HG03469 (cell line): Measurements from ENCODE around the gene SELENON.

ENCODE experiments used
- ATAC-seq: cut with Tn5 transposase; IDR thresholded peaks from one replicate; pipeline ENCODE4 v1.9.1; 2021; ENCODE audit warnings: mild to moderate bottlenecking, moderate library complexity, moderate number of reproducible peaks; ENCODE audit not compliant: unreplicated experiment

Gene SELENON

DNA sequence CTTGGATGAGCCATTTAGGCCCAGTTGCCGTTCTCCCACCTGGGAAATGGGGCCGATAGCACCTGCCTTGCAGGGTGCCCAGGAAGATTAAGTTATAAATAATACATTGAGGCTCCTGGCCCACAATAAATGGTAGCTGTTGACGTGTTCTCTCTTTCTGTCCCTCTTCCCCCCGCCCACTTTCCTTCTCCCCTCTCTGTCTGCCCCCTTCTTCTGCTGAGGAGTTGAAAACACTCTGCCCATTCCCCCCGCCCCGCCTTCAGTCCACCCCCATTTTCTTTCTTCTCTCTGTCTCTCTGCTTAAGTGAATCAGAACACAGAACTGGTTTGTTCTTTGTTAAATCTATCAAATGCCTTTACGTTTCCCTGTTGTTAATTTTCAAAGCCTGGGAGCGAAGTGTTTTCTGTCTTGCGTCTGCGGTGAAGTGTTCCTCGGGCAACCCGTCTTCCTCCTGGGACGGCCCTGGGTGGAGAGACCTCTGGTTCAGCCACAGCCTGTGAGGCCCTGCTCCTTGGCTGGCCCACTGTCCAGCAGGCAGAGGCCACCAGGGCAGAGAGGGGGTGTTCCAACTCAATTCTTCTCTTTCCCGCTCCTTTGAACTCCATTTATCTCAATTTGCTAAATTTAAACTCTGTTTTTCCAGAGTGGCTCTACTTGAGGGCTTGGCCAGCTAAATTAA lies 29.3 kb upstream of the SELENON start:
- ATAC-seq = no peak

DNA sequence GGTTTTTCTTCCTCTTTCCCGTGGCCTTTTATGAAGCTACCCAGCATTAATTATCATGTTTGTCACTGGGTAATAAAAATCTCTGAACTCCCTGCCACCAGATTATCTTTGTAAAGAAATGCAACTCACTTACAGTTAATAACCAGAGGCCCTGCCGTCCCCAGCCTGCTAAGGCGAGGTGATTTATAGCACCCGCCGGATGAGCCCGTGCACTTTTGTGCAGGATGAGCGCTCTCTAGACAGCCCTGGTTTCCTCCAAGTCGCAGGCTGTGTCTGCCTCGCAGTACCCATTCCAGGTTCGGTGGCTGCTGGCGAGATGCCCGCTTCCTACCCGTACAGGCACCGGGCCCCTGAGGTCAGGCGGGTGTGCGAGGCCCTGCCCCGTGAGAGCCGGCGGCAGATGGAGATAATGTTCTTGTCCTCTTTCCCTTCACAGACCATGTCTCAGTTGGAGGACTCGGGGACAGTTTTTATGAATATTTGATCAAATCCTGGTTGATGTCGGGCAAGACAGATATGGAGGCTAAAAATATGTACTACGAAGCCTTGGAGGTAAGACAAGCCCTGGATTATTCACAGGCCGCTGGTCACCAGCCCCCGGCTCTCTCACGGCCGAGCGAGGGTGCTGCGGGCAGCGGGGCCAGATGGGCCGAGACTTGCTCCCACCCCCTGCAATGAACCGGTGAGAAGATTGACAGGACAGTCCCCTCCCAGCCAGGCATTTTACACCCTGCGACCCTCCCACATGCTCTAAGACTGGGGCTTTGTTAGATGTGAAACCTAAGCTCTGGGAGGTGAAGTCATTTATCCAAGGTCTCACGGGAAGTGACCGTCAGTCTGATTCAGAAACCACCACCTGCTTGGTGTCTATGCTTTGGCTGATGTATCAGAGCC lies 28.5 kb upstream of the SELENON start:
- no peak for ATAC-seq

DNA sequence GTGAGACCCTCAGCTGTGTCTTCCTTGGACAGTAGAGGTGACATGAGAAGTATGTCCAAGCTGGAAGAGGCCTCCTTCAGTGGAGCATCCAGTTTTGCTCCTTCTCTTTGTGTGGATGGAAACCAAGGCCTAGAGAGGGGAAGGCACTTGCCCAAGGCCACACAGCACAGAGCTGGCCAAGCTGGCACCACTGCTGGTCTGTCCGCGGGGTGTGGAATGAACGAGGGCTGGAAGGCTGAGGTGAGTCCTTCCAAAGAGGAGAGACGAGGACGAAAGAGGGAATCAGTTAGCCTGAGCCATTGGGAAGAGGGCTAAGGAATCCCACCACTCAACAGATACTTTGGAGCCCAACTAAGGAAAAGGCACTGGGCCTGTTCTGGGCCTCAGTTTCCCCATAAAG lies 27.8 kb upstream of the SELENON start:
- no peak for ATAC-seq

DNA sequence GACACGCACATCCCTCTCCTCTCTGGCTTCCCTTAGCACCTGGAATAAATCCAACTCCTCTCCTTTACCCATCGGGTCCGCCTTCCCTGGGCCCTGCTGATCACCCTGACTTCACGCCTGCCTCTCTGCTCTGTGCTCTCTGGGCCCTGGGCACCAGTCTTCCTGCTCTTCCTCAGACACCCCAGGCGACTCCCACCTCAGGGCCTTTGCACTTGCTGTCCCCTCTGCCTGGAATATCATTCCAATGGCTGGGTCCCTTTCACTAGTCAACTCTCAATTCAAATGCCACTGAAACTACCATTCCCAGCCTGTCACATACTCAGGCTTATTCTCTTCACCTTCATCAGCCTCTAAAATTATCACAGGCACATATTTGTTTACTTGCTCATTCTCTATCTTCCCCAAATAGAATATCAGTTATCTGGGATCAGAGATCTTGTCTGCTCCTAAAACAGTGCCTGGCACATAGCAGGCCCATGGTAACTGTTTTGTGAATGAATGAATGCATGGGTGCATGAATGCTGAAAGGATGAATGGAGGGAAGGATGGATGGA lies 27.2 kb upstream of the SELENON start:
- ATAC-seq = no peak

DNA sequence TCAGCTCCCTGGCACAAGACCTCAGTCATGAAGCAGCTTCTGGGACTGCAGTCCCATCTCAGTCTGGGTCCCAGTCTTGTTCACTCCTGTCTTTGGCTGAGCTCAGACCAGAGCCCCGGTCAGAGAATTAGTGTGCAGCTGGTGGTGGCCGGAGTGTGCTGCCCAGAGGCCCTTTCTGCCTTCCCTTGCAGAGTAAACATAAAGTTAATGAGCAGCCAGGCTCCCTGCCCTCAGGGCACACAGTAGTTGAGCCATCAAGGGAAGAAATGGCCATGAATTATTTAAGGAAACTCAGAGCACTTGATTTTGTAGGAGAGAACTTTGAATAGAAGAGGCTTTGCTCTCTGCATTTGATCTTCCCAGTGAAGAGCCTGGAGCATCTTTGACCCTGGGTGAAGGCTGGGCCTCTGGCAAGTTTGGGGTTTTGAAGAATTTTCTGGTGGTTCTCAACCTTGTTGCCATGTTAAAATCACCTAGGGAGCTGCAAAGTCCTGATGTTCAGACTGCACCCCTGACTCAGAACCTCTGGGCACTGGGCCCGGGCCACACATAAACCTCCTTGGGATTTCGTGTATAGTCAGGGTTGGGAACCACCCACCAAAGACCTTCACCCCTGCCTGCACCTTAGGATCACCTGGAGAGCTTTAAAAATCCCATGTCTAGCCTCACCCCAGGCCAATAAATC lies 26.4 kb upstream of the SELENON start:
- no peak for ATAC-seq

DNA sequence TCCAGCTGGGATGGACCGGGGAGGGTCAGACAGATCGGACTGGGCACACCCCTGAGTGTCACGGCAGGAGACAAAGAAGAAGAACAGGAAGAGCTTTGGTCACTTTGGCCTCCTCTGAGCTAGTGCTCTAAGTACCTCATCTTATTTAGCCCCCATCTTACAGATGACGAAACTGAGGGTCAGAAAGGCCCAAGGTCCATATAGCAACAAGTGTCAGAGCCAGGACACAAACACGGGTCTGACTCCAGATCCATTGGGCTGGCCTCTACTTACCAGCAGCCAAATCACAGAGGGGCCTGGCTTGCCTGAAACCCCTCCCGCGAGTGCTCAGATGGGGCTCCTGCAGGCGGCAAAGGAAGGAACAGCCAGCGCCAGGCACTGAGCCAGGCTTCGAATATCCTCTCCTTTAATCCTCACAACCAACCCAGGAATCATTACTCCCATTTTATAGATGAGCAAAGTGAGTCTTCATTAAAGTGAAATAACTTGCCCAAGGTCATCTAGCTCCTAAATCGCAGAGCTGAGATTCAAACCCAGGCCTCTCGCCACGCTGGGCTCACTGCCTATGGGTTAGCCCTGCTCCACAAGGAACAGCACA lies 25.7 kb upstream of the SELENON start:
- no peak for ATAC-seq

DNA sequence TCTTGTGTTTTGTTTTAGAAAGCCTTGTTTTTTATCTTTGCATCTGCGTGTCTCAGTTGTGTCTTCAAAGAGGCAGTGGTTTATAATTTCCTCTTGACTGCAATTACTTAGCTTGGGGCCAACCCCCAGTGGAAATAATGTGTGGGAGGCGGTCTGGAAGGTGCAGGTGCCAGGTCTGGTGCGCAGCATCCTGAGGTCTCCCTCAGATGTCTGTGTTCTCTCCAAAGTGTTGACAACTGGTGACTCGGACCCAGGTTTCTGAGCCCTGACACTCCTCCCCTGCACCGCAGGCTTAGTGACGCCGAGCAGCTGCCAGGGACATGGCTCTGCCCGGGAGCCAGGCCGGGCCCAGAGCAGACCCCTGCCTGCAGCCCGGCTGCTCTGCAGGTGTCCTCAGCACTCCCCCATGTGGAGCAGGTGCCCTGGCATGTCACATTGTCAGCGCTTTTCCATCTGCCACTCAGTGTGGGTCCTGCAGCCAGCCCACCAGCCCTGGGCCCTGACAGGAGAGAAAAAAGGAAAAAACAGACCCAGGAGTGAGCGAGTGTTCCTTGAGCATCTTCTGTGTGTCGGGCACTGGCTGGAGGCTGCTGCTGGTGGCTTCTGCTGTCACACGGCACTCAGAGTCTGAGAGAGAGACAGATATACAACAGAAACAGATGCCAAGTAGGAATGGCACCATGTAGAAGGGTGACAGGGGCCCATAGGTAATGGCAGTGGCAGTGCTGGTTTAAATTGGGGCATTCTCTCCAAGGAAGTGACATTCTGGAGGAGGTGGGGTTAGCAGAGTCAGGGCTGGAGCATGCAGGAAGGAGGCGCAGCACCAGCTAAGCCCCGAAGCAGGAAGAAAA lies 24.8 kb upstream of the SELENON start:
- no peak for ATAC-seq

DNA sequence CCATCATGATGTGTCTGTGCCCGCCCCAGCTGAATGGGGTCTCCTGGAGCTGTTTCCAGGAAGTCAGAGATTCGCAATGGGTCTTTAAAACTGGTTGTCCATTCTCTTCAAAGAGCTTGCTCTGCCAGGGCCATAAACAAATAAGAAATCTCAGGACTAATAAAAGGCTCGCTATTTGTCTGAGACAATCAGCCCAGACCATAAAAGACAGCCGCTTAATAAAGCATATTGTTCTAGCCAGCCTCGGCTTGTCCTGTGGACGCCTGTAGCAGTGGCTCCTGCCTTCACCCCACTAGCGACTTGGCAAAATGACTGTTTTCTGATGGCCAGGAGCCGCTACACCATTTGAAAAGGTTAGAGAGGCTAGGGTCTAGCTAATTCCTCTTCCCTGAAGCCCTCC lies 20.6 kb upstream of the SELENON start:
- no peak for ATAC-seq

DNA sequence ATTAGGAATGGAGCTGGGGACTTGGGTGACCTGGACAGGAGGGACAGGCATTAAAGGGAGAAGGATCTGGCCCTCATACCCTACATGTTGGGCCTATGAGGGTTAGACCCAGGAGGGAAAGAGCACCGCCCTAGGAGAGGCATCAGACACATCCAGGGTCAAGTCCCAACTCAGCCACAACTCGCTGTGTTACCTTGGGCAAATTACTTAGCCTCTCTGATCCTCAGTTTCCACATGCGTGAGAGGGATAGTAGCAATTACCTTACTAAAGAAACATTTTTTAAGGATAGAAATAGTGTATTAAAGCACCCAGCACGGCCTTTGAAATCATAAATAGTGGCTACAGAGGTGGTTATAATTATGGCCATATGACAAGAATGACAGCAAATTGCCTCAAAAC lies 20.1 kb upstream of the SELENON start:
- no peak for ATAC-seq

DNA sequence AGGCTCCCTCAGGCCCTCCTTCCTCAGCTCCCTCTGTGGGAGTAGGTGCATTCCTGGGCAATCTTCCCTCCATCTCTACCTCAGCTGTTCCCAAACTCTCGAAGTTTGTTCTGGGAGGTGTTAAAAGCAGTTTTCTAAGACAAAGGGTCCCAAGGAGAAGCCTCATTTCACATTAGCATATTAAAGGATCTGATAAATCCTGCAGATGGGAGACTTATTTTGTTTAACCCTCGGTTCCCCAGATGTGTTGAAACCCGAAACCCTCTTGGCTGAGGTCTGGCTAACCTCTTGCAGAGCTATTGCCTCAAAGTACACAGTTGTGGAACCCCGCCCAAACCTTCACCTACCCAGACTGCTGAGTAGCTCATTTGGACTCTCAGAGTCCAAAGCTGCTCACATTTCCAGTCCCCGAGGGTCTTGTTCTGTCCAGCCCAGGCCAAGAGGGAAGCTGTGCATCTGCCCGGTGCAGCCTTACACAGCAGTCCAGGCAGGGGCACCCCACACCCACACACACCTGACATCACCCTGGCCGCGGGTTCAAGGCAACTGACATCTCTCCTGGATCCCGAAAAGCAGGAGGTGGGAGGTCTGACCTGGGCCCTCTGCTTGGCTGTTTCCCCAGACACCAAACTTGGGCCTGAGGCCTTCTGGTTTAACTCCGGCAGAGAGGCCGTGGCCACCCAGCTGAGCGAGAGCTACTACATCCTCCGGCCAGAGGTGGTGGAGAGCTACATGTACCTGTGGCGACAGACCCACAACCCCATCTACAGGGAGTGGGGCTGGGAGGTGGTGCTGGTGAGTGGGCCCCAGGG lies 19.5 kb upstream of the SELENON start:
- no peak for ATAC-seq

DNA sequence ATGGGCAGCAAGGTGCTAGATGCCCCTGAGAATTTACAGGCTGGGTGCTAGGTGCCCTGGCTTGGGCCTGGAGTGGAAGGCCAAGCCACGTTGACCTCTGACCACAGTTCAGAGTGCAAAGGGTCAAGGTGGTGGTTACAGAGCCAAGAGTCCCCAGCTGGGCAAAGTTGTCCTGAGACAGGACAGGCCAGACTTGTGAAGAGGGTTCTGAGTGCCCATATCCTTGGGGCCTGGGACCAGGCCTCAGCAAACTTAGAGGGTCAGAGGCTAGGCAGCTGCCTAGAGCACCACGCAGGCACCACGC lies 18.9 kb upstream of the SELENON start:
- no peak for ATAC-seq

DNA sequence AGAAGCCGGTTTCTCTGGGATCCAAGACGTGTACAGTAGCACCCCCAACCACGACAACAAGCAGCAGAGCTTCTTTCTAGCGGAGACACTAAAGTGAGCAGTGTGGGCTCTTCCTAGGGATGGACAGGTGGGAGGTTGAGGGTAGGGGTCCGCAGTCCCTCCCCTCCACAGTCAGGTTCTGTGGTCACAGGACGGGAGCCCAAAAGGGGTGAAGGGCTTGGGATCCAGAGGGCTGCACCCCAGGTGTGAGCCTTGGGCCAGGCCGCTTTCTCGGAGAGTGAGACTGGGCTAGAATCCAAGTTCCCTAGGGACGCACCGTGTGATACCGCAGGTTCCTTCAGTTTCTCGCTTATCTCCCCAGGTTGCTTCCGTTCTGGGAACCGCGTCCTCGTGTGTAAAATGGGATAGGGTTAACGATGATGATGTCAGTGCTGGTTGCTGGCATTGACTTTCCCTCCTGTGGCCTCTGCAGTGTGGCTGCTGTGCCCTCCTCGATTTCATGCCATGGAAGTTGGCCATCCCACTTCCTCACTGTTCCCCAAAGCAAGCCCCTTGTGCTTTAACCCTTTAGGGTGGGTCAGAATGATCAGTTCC lies 17.3 kb upstream of the SELENON start:
- no peak for ATAC-seq

DNA sequence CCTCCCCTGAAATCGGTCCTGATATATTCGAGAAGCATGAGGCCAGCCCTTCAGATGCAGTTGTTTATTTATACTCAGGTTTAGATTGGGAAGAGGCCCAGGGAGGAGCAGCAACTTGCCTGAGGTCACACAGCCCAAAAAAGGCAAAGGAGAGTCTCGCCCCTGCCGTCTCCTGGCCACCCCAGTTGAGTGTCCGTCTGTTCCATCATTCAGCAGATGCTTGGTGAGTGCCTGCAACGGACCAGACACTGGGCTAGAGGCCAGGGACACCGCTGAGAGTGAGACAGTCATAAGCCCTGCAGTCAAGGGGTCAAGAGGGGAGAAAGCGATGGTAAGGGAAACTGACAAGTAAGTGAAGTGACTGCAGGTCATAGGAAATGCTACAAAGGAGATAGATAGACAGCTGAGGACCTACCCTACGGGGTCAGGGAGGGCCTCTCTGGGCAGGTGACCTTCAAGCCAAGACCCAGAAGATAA lies 15.4 kb upstream of the SELENON start:
- ATAC-seq = no peak

DNA sequence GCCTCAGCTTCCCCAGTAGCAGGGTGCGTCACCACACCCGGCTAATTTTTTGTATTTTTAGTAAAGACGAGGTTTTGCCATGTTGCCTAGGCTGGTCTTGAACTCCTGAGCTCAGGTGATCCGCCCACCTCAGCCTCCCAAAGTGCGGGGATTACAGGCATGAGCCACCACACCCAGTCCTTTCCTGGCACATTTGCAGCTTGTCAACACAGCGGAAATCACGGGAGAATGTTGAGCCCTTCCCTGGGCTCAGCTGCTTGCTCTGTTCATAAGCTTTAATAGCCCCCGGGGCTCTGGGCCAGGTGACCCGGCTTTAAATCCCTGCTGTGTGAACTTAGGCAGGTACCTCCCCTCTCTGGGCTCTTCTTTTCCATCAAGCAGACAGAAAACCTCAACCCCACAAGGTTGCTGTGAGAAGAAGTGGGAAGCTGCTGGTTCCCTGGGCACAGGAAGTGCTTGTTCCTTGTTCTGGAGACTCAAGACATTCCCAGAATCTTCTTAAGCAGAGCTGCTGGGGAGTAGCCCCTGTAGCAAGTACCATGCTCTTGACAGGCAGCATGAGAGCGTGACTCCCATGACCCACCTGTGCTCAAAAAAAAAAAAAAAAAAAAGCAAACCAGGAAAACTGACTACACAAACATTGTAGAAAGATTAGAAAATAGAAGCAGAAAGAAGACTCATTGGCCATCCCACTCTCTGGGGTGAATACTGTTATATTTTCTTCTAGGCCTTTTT lies 14.5 kb upstream of the SELENON start:
- no peak for ATAC-seq

DNA sequence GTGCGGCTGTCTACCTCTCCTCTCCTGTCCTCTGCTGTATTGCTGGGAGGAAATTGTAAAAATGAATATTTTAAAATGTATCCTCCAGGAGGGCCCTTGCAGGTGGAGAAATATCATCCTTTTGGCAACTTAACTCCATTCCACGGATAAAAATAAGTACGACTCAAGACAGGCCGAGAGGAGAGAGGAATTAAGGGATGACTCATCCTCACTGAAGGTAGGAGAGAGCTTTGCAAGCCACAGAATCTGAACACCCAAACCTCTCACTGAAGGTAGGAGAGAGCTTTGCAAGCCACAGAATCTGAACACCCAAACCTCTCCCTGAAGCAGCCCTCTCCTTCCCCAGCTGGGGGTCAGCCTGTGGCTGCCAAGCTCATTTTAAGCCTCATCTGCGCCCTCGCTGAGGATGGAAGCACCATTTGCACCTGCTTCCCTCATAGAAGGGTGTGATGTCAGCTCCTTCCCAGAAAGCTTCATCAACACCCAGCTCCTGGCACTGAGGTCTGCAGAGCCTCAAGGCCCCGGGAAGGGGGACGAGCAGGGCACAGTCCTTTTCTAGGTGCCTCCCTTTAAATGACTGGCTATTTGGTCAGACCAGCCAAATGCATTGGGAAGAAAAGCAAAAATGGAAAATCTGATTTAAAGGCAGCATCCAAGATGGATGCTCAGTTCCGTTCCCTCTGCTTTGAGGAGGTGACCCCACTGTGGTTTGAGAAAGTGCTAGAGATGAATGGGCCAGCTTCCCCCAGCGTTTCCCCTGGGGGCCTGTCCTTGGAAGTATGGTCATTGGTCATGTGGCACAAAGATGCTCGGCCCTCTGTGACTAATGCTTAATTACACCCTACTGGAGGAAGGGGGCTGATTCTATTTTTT lies 12.9 kb upstream of the SELENON start:
- no peak for ATAC-seq

DNA sequence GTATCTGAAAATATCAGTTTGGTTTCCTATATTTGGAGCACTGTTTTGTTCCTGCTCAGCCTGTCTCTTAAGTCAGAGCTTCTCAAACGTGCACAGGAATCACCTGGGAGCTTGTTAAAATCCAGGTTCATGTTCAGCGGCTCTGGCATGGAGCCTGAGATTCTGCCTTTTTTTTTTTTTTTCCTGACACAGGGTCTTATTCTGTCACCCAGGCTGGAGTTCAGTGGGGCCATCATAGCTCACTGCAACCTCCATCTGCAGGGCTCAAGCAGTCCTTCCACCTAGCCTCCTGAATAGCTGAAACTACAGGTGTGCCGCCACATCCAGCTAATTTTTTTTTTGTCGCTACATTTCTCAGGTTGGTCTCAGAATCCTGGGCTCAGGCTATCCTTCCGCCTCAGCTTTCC lies 12.2 kb upstream of the SELENON start:
- ATAC-seq = no peak

DNA sequence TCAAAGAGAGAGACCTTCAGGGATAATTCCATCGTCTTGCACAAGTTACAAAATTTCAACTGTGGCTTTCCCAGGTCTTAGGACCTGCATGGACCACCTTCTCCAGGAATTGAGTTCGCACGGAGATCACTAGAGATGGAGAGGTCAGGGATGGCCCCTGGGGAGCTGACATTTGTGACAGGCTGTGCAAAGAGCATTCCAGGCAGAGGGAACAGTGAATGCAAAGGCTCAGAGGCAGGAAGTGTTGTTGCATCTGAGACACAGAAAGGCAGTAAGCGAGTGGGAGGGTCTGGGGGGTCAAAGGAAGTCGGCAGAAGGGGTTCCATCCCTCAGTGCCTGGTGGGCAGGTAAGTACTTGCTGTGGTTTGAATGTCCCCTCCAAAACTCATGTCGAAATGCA lies 9.5 kb upstream of the SELENON start:
- no peak for ATAC-seq
